Activated CD4-positive, alpha-beta memory T cell treated with anti-CD3 and anti-CD28 coated beads, Interleukin-2, amount 10 ng/mL, durations not matched to agents 7 days and 5 days (primary cell): ENCODE measurements around the gene CCDC88B. TPM values are rescaled to one million over a fixed set of nuclear protein-coding genes. Genes with fewer than 3 reads are reported as not detected.

Source experiments
- CTCF ChIA-PET: fragments of 350-600 bp; sonication (Branson Sonifier 250); formaldehyde crosslinking; loops from one replicate; lab custom pipeline; 2021; ENCODE audit warnings: antibody characterized with exemption, inconsistent platforms; lab: Charles Lee
- POLR2A ChIA-PET: fragments of 350-600 bp; sonication (Branson Sonifier 250); formaldehyde crosslinking; loops from one replicate; lab custom pipeline; 2021; ENCODE audit warnings: antibody characterized with exemption; lab: Charles Lee
- DNase-seq: peaks from one replicate; pipeline ENCODE4 v3.0.0-alpha.2; 2020
- H3K27ac Mint-ChIP-seq: one replicate; pipeline ENCODE4 v1.8.0; 2021; ENCODE audit warnings: mild to moderate bottlenecking, mixed read lengths
- H3K27me3 Mint-ChIP-seq: one replicate; pipeline ENCODE4 v1.8.0; 2021; ENCODE audit warnings: mixed read lengths
- H3K36me3 Mint-ChIP-seq: one replicate; pipeline ENCODE4 v1.8.0; 2021; ENCODE audit warnings: low read depth, mixed read lengths
- H3K4me1 Mint-ChIP-seq: one replicate; pipeline ENCODE4 v1.8.0; 2021; ENCODE audit warnings: mixed read lengths
- H3K4me3 Mint-ChIP-seq: one replicate; pipeline ENCODE4 v1.8.0; 2021; ENCODE audit warnings: mild to moderate bottlenecking, mixed read lengths
- H3K9me3 Mint-ChIP-seq: one replicate; pipeline ENCODE4 v1.8.0; 2021; ENCODE audit warnings: mixed read lengths
- total RNA-seq, 2 experiments: library from RNA; stranded (reverse); gene quantifications; one replicate each; pipeline ENCODE4 v1.2.3, GENCODE V29; 2021

Gene CCDC88B
- total RNA-seq, 2 experiments from 2014 or later = 99.1 to 106 TPM

DNA sequence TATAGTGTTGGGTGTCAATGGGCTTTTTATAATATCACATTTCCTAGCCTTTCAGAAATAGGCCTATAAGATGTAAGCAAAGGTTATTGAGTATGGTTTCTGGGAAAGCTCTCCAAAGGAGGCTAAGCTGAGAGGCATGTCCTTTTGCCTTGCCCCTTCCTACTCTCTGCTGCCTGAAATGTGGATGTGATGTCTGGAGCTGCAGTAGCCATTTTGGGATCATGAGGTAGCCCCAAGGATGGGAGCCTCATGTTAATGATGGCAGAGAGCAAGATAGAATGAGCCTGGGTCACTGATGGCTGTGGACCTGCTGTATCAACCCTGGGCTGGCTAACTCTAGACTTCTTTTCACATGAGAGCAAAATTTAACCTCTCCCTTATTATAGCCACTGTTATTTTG is 47.9 kb downstream of the CCDC88B start:
- H3K36me3 Mint-ChIP-seq = no peaks in the 10 kb centered on the region
- peaks cover 24% of the 10 kb centered on the region for H3K4me1 Mint-ChIP-seq
- peaks cover 9% of the 10 kb centered on the region for H3K9me3 Mint-ChIP-seq
- no peak for DNase-seq
- ChIA-PET POLR2A (no interaction called here), CTCF (no interaction called here)
- H3K27ac Mint-ChIP-seq = no peak overlapping the region
- H3K27me3 Mint-ChIP-seq = peaks cover 6% of the 10 kb centered on the region
- H3K4me3 Mint-ChIP-seq = no peak overlapping the region

DNA sequence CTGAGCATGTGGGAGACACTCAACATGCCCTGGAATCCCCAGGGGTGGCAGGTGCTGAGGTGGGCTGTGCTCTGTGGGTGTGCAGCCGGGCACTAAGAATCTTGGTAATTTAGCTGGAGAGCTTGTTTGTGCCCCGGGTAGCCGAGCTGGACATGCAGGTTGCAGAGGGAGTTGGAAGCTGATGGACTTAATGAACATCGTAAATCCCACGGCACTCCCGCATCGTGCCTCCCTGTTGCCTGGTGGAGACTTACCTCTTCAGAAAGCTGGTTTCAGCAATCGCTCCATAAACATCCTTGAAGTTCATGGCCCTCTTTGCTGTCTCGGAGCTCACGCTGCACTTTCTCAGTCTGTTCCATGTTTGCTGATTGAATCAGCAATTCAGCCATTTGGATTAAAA is 48.9 kb downstream of the CCDC88B start:
- POLR2A ChIA-PET = no interaction called here
- Mint-ChIP-seq H3K4me1 (peaks cover 24% of the 10 kb centered on the region), H3K27ac (no peak overlapping the region), H3K9me3 (peaks cover 9% of the 10 kb centered on the region), H3K4me3 (no peak overlapping the region), H3K36me3 (no peaks in the 10 kb centered on the region), H3K27me3 (peaks cover 4% of the 10 kb centered on the region)
- CTCF ChIA-PET = no interaction called here
- DNase-seq = no peak

DNA sequence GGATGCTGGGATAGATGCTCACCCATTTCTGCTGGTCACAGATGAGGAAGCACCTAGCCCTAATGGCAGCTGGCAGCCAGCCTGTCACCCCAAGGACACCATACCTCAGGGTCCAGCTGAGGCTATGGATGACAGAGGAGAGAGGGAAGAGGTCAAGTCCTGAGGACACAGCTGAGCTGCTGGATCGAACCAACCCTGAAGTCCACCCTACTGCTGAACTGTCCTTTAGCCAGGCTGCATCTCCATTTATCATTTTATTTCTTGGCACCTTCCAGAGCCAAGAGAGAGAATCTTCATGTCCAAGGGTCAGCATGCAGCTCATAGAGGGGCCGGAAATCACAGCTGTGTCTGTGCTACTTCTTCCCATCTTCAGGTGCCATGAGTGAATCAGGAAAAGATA is 49.8 kb downstream of the CCDC88B start:
- H3K27ac Mint-ChIP-seq = no peak overlapping the region
- H3K4me3 Mint-ChIP-seq = no peak overlapping the region
- H3K27me3 Mint-ChIP-seq = peaks cover 8% of the 10 kb centered on the region
- H3K4me1 Mint-ChIP-seq = peaks cover 24% of the 10 kb centered on the region
- peaks cover 9% of the 10 kb centered on the region for H3K9me3 Mint-ChIP-seq
- ChIA-PET CTCF (interaction anchor here (1.2 to 2.7 kb wide), 2 partner anchors 53 to 60 kb away, joined by 3 to 13 read pairs; no protein-coding TSS in a partner anchor), POLR2A (no interaction called here)
- no peak for DNase-seq
- no peaks in the 10 kb centered on the region for H3K36me3 Mint-ChIP-seq

- Mint-ChIP-seq H3K4me3 (no peak overlapping the region), H3K27ac (no peak overlapping the region), H3K4me1 (peaks cover 24% of the 10 kb centered on the region), H3K9me3 (peaks cover 9% of the 10 kb centered on the region), H3K36me3 (no peaks in the 10 kb centered on the region), H3K27me3 (peaks cover 8% of the 10 kb centered on the region)
- CTCF ChIA-PET = interaction anchor here (0.6 to 2.7 kb wide), 3 partner anchors 52 to 62 kb away, joined by 3 to 13 read pairs (median 3); no protein-coding TSS in a partner anchor
- POLR2A ChIA-PET = no interaction called here
- no peak for DNase-seq
These were observed 50.6 kb downstream of the CCDC88B start for GRCh38 chr11:64390558-64390957.

GRCh38 chr11:64391839-64392238 is 51.8 kb downstream of the CCDC88B start:
- Mint-ChIP-seq H3K4me1 (peaks cover 17% of the 10 kb centered on the region), H3K27ac (no peak overlapping the region), H3K27me3 (peaks cover 8% of the 10 kb centered on the region), H3K9me3 (peaks cover 9% of the 10 kb centered on the region), H3K4me3 (no peak overlapping the region), H3K36me3 (no peaks in the 10 kb centered on the region)
- ChIA-PET POLR2A (interaction anchor here (0.6 kb wide), 1 partner anchor 263 kb away, joined by 3 read pairs; no protein-coding TSS in a partner anchor), CTCF (interaction anchor here (0.7 to 2.7 kb wide), 2 partner anchors 58 to 670 kb away, joined by 3 to 13 read pairs; no protein-coding TSS in a partner anchor)
- no peak for DNase-seq

DNA sequence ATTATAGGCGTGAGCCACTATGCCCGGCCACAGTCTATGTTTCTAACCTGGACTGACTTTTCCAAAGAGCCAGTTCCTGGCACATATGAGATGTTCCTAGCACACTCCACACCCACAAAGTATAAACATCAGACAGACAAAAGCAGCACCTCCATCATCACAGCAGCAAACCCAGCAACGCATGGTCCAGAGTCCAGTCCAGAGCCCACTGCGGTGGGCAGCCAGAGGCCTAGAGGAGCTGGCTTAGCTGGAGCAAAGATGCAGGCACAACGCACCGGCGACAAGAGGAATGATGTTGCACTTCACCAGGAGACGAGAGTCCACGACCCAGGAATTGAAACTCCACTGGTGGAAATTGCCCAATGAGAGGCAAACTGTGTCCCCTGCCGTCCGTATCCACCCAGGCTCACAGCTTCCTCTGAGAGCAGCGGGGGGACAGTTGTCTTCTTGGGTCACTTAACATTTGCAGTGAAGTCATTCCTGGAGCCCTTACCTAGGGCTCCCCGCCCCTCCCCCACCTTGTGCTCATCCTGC is 55.6 kb downstream of the CCDC88B start:
- Mint-ChIP-seq H3K4me3 (no peak overlapping the region), H3K27me3 (peaks cover 3% of the 10 kb centered on the region)
- CTCF ChIA-PET = no interaction called here

GRCh38 chr11:64396079-64396591 is 56.1 kb downstream of the CCDC88B start:
- no peaks in the 10 kb centered on the region for H3K9me3 Mint-ChIP-seq
- ChIA-PET POLR2A (no interaction called here), CTCF (no interaction called here)
- peaks cover 6% of the 10 kb centered on the region for H3K4me1 Mint-ChIP-seq
- no peaks in the 10 kb centered on the region for H3K36me3 Mint-ChIP-seq
- DNase-seq = no peak
- H3K4me3 Mint-ChIP-seq = no peak overlapping the region
- no peak overlapping the region for H3K27ac Mint-ChIP-seq
- peaks cover 3% of the 10 kb centered on the region for H3K27me3 Mint-ChIP-seq

More for the DNA sequence above, 55.6 kb downstream of the CCDC88B start:
- Mint-ChIP-seq H3K4me1 (peaks cover 11% of the 10 kb centered on the region), H3K9me3 (peaks cover under 1% of the 10 kb centered on the region), H3K36me3 (no peaks in the 10 kb centered on the region), H3K27ac (no peak overlapping the region)
- no peak for DNase-seq
- POLR2A ChIA-PET = no interaction called here

DNA sequence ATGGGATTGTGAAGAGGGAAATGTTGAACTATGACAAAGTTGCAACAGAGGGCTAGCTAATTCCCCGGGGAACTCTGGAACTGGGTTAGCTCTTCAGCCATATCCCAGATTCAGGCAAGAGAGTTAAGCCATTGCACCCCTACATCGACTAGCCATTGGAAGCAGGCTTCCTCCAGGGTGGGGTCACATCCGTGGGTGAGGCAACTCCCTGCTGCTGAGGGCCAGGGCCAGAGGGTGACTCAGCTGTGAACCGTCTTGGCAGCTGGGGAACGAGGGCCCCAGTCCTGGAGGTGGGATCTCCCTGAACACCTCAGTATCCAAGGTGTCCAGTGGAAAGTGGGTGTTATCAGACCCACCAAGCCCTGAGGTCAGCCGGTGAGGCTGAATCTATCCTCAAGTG is 60.1 kb downstream of the CCDC88B start:
- H3K27ac Mint-ChIP-seq = no peak overlapping the region
- CTCF ChIA-PET = interaction anchor here (0.7 kb wide), 1 partner anchor 49 kb away, joined by 3 read pairs; no protein-coding TSS in a partner anchor
- H3K36me3 Mint-ChIP-seq = no peaks in the 10 kb centered on the region
- H3K27me3 Mint-ChIP-seq = peaks cover 10% of the 10 kb centered on the region
- no peaks in the 10 kb centered on the region for H3K9me3 Mint-ChIP-seq
- no peaks in the 10 kb centered on the region for H3K4me1 Mint-ChIP-seq
- H3K4me3 Mint-ChIP-seq = no peak overlapping the region
- POLR2A ChIA-PET = no interaction called here
- no peak for DNase-seq

- no peak for DNase-seq
- no peak overlapping the region for H3K4me3 Mint-ChIP-seq
- H3K36me3 Mint-ChIP-seq = no peaks in the 10 kb centered on the region
- H3K27me3 Mint-ChIP-seq = peaks cover 10% of the 10 kb centered on the region
- no peaks in the 10 kb centered on the region for H3K4me1 Mint-ChIP-seq
- no peak overlapping the region for H3K27ac Mint-ChIP-seq
- POLR2A ChIA-PET = no interaction called here
- CTCF ChIA-PET = no interaction called here
- H3K9me3 Mint-ChIP-seq = no peaks in the 10 kb centered on the region
These were observed 60.7 kb downstream of the CCDC88B start for GRCh38 chr11:64400667-64401066.

DNA sequence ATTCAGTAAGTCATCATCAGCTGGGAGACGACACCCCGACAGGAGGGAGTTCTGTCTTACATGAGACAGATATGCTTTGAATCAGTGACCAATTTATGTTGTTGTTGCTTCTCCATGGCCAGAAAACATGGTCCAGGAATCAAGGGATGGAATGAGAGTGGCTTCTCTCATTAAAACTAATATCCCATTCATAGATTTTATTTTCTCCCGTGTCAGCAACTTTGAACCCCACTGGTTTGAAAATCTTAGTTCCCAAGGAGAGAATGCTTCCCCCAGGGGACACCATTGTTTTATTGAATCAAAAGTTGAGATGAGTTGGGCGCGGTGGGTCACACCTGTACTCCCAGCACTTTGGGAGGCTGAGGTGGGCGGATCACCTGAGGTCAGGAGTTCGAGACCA is 61.8 kb downstream of the CCDC88B start:
- no peak overlapping the region for H3K4me3 Mint-ChIP-seq
- POLR2A ChIA-PET = no interaction called here
- CTCF ChIA-PET = no interaction called here
- H3K36me3 Mint-ChIP-seq = no peaks in the 10 kb centered on the region
- H3K9me3 Mint-ChIP-seq = no peaks in the 10 kb centered on the region
- H3K27ac Mint-ChIP-seq = no peak overlapping the region
- no peaks in the 10 kb centered on the region for H3K4me1 Mint-ChIP-seq
- no peak for DNase-seq
- H3K27me3 Mint-ChIP-seq = peaks cover 10% of the 10 kb centered on the region

- Mint-ChIP-seq H3K27me3 (peaks cover 10% of the 10 kb centered on the region), H3K9me3 (no peaks in the 10 kb centered on the region), H3K4me1 (no peaks in the 10 kb centered on the region), H3K36me3 (no peaks in the 10 kb centered on the region), H3K4me3 (no peak overlapping the region), H3K27ac (no peak overlapping the region)
- DNase-seq = no peak
- ChIA-PET POLR2A (no interaction called here), CTCF (interaction anchor here (1.4 kb wide), 1 partner anchor 46 kb away, joined by 3 read pairs; no protein-coding TSS in a partner anchor)
These were observed 63.1 kb downstream of the CCDC88B start for GRCh38 chr11:64403106-64403505.

DNA sequence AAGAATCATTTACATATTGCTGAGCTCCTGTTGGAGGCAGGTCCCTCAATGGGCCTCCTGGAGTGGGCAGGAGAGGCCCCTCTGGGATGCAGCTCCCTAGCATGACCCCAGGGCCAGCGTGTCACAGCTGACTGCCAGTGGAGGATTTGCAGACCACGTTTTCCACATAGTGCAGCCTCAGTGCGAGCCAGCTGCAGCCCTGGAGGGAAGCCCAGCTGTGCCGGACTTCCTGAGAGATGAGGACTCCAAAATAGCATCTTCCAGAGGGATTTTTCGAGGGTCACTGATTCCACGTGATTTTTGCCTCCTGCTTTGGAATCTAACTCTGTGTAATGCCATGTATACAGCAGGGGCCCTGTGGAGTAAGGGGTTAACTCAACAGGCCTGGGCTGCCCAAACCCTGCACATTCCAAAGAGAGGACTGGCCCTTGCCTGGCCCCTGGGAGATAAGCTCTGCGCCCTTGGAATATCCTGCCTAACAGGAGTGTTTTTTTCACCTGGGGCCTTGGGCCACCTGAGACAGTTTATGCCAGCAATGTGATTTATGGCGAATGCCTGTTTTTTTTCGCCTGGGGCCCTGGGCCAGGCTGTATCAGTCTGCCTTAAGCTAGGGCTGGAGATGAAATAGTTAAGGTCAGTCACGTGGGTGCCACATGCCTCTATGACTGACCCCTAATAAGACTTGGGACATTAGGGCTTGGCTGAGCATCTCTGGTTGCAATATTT is 66.4 kb downstream of the CCDC88B start:
- Mint-ChIP-seq H3K36me3 (no peaks in the 10 kb centered on the region), H3K27me3 (peaks cover 10% of the 10 kb centered on the region), H3K9me3 (no peaks in the 10 kb centered on the region), H3K4me1 (no peaks in the 10 kb centered on the region), H3K4me3 (no peak overlapping the region), H3K27ac (no peak overlapping the region)
- CTCF ChIA-PET = no interaction called here
- POLR2A ChIA-PET = no interaction called here
- no peak for DNase-seq
